ENCODE results near the gene UQCRHL. TPM values are rescaled to one million over a fixed set of nuclear protein-coding genes. Genes with fewer than 3 reads are reported as not detected.

UQCRHL gene
- total and polyA plus RNA-seq, 10 of the 15 experiments (the other 5 are each of a cell fraction or from before 2014, with no cell fraction given), result 1.4 to 17.3 (median 5.7) TPM

DNA sequence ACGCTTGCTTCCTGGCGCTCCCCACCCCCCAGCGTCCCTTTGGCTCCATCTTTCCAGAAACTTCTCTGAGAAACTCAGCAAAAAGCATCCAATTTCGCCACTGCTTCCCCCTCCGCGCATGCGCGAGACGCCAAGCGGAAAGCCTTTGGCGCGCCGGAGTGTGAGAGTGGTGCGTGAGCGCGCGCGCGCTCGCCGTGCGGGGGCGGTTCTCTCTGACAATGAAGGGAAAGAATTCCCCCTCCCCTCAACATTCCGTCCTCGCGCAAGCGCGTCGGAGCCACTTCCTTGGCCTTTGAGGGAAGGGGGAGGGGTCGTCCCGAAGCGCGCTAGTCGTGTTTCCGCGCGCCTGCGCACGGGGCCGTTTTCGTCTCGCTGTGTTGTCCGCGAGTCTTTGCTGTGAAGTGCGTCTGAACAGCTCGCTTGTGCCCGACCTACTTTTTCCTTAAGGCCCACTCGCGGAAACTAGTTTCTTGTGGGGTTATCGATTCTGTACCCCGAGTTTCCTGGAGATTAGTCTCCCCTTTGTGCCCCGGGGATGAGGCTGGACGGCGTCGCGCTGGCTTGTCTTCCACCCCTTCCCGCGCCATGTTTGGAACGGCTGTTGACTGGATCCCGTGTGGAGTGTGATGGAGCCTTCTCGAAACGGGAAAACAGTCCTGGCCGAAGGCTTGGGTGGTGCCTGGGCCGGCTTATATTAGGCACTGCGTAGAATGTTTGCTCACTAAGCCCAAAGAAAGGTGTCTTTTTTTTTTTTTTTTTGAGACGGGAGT is 28.5 kb upstream of the UQCRHL start:
- Histone ChIP-seq H4K20me1 (ENCODE audit: control insufficient read depth, insufficient read depth) (no peaks in the 10 kb centered on the region), H3K36me3 (ENCODE audit: control insufficient read depth in 2 of 2, insufficient read depth in 2 of 2, low read length in 1 of 2) (no peaks in the 10 kb centered on the region), H2AFZ (ENCODE audit: control insufficient read depth, low read depth, low read length) (peak overlapping the region; percentile 73), H3K27ac (ENCODE audit: control insufficient read depth, insufficient read depth) (peak overlapping the region; percentile 100), H3K4me1 (ENCODE audit: control insufficient read depth, insufficient read depth, low read length) (peaks cover 25% of the 10 kb centered on the region), H3K9ac (ENCODE audit: control insufficient read depth, insufficient read depth, low read length) (peak overlapping the region; percentile 100), H3K4me3 (peak overlapping the region; percentile 87), H3K9me3 (replicated peaks; ENCODE audit: control insufficient read depth, insufficient read depth, low read length) (no peaks in the 10 kb centered on the region), H3K4me2 (ENCODE audit: control insufficient read depth, insufficient read depth) (peak overlapping the region; percentile 97), H3K79me2 (ENCODE audit: control insufficient read depth, insufficient read depth, low read length) (peaks cover 26% of the 10 kb centered on the region), H3K27me3 (replicated peaks in 1 of 2; ENCODE audit: control insufficient read depth in 2 of 2, insufficient read depth in 2 of 2, low read length in 1 of 2) (no peaks in the 10 kb centered on the region)
- WGBS (ENCODE audit: insufficient coverage, insufficient replicate concordance, low lambda C conversion rate, missing lambda C conversion rate), result 3% methylated on average over 65 of the region's 66 CpGs
- ChIA-PET SMC1A (ENCODE audit: uncharacterized antibody, unreplicated experiment) (interaction anchor here (1.0 to 3.3 kb wide), 4 partner anchors 11 to 139 kb away, joined by 3 to 27 read pairs (median 12); partner anchors contain the start of genes SPEN and ZBTB17), RAD21 (ENCODE audit: unreplicated experiment) (interaction anchor here (0.7 to 4.0 kb wide), 6 partner anchors 8 to 114 kb away, joined by 3 to 31 read pairs (median 6); partner anchors contain the start of gene SPEN), CTCF (interaction anchor here (0.8 to 1.6 kb wide), 3 partner anchors 11 to 81 kb away, joined by 3 to 4 read pairs (median 3); partner anchors contain the start of gene SPEN), POLR2A (interaction anchor here (1.5 to 4.0 kb wide), 3 partner anchors 10 to 139 kb away, joined by 8 to 44 read pairs (median 21); partner anchors contain the start of genes SPEN and ZBTB17)
- FAIRE-seq, result peak; percentile 97
- peak; percentile 96 for DNase-seq (ENCODE audit: low read depth, low spot score)
- in situ Hi-C loops (cut with MboI), result no loop called here
- no TSS peak for BruUV-seq (replicated peaks)
- ATAC-seq, result peak; percentile 64
- intact Hi-C loops (cut with micrococcal nuclease; ENCODE audit: unreplicated experiment), result loop anchor here (1.0 kb wide), 1 partner anchor 11 kb away; the partner anchor contains the start of gene SPEN
- TF ChIP-seq ATF2 (IDR thresholded peaks at IDR 0.05; ENCODE audit: low read length) (no peak), SPI1 (IDR thresholded peaks at IDR 0.05; ENCODE audit: borderline replicate concordance, insufficient read depth, low read depth, low read length) (peak; percentile 43; the same call in 1 of the 2 replicates), BACH1 (IDR thresholded peaks at IDR 0.05; ENCODE audit: borderline replicate concordance) (peak; percentile 38; the same call in 1 of the 2 replicates), IRF3 (IDR thresholded peaks at IDR 0.05) (0 out of 2 replicates have a peak, but pooled peaks have one; percentile 47), PAX8 (IDR thresholded peaks at IDR 0.05) (no peak), IKZF1 (conservative IDR thresholded peaks at IDR 0.05) (peak; percentile 98), SIN3A (IDR thresholded peaks at IDR 0.05; ENCODE audit: low read depth, low read length) (0 out of 2 replicates have a peak, but pooled peaks have one; percentile 12), ZNF24 (IDR thresholded peaks at IDR 0.05) (no peak; the same call in 1 of the 2 replicates), SP1 (IDR thresholded peaks at IDR 0.05; ENCODE audit: low read depth, low read length) (peak; percentile 40), IRF4 (IDR thresholded peaks at IDR 0.05; ENCODE audit: low read depth, low read length) (no peak)
- TF ChIP-seq, protein P1, sequence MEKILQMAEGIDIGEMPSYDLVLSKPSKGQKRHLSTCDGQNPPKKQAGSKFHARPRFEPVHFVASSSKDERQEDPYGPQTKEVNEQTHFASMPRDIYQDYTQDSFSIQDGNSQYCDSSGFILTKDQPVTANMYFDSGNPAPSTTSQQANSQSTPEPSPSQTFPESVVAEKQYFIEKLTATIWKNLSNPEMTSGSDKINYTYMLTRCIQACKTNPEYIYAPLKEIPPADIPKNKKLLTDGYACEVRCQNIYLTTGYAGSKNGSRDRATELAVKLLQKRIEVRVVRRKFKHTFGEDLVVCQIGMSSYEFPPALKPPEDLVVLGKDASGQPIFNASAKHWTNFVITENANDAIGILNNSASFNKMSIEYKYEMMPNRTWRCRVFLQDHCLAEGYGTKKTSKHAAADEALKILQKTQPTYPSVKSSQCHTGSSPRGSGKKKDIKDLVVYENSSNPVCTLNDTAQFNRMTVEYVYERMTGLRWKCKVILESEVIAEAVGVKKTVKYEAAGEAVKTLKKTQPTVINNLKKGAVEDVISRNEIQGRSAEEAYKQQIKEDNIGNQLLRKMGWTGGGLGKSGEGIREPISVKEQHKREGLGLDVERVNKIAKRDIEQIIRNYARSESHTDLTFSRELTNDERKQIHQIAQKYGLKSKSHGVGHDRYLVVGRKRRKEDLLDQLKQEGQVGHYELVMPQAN (conservative IDR thresholded peaks at IDR 0.05), result peak; percentile 47; the same call in 1 of the 2 replicates
- TF ChIP-seq, protein P2, sequence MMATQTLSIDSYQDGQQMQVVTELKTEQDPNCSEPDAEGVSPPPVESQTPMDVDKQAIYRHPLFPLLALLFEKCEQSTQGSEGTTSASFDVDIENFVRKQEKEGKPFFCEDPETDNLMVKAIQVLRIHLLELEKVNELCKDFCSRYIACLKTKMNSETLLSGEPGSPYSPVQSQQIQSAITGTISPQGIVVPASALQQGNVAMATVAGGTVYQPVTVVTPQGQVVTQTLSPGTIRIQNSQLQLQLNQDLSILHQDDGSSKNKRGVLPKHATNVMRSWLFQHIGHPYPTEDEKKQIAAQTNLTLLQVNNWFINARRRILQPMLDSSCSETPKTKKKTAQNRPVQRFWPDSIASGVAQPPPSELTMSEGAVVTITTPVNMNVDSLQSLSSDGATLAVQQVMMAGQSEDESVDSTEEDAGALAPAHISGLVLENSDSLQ (IDR thresholded peaks at IDR 0.05), result peak; percentile 81
- TF ChIP-seq, protein P3, sequence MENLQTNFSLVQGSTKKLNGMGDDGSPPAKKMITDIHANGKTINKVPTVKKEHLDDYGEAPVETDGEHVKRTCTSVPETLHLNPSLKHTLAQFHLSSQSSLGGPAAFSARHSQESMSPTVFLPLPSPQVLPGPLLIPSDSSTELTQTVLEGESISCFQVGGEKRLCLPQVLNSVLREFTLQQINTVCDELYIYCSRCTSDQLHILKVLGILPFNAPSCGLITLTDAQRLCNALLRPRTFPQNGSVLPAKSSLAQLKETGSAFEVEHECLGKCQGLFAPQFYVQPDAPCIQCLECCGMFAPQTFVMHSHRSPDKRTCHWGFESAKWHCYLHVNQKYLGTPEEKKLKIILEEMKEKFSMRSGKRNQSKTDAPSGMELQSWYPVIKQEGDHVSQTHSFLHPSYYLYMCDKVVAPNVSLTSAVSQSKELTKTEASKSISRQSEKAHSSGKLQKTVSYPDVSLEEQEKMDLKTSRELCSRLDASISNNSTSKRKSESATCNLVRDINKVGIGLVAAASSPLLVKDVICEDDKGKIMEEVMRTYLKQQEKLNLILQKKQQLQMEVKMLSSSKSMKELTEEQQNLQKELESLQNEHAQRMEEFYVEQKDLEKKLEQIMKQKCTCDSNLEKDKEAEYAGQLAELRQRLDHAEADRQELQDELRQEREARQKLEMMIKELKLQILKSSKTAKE (IDR thresholded peaks at IDR 0.05; ENCODE audit: low read depth, poor library complexity, severe bottlenecking), result peak; percentile 46
